Loucy (cell line): ENCODE measurements around the gene FHAD1.

Source experiments
- H2AFZ ChIP-seq: fragments of 200-600 bp; sonication (generic); 2 replicates; pipeline ENCODE4 v1.6.0; 2016; ENCODE audit warnings: antibody characterized with exemption, mild to moderate bottlenecking, low read length, moderate library complexity
- H3F3A ChIP-seq: fragments of 200-600 bp; 2 replicates; pipeline ENCODE4 v1.6.0; 2016; ENCODE audit warnings: antibody characterized with exemption, low read depth, mild to moderate bottlenecking
- H3K27me3 ChIP-seq: fragments of 200-600 bp; sonication (generic); 2 replicates; pipeline ENCODE4 v1.6.1; 2014; ENCODE audit warnings: low read length, mild to moderate bottlenecking; ENCODE audit not compliant: insufficient read depth, poor library complexity, severe bottlenecking
- H3K36me3 ChIP-seq: fragments of 200-600 bp; sonication (generic); 2 replicates; pipeline ENCODE4 v1.6.1; 2016; ENCODE audit warnings: low read length; ENCODE audit not compliant: insufficient read depth
- H3K4me1 ChIP-seq: fragments of 200-600 bp; sonication (generic); 2 replicates; pipeline ENCODE4 v1.5.1; 2014; ENCODE audit warnings: low read length, mild to moderate bottlenecking; ENCODE audit not compliant: insufficient read depth, poor library complexity, severe bottlenecking
- H3K4me2 ChIP-seq: fragments of 200-600 bp; sonication (generic); 2 replicates; pipeline ENCODE4 v1.6.0; 2014; ENCODE audit warnings: antibody characterized with exemption, low read length, low read depth, mild to moderate bottlenecking; ENCODE audit not compliant: poor library complexity, severe bottlenecking
- H3K4me3 ChIP-seq: fragments of 200-600 bp; sonication (generic); 2 replicates; pipeline ENCODE4 v1.5.1; 2014; ENCODE audit warnings: low read length, mild to moderate bottlenecking, mixed read lengths; ENCODE audit not compliant: poor library complexity, severe bottlenecking
- H3K79me2 ChIP-seq: fragments of 200-600 bp; sonication (generic); 2 replicates; pipeline ENCODE4 v1.6.1; 2014; ENCODE audit warnings: low read length; ENCODE audit not compliant: insufficient read depth
- H3K9ac ChIP-seq: fragments of 200-600 bp; sonication (generic); 2 replicates; pipeline ENCODE4 v1.6.0; 2014; ENCODE audit warnings: mild to moderate bottlenecking, low read depth, low read length, moderate library complexity; ENCODE audit not compliant: poor library complexity, severe bottlenecking
- H3K9me2 ChIP-seq: fragments of 200-600 bp; sonication (generic); replicated peaks from 2 replicates; pipeline ENCODE4 v1.6.1; 2016; ENCODE audit warnings: low read depth, low read length, mixed read lengths
- H3K9me3 ChIP-seq: fragments of 200-600 bp; sonication (generic); 2 replicates; pipeline ENCODE4 v1.6.1; 2014; ENCODE audit warnings: mild to moderate bottlenecking, antibody characterized with exemption, low read length, low read depth; ENCODE audit not compliant: insufficient read depth
- H4K20me1 ChIP-seq: fragments of 200-600 bp; sonication (generic); 2 replicates; pipeline ENCODE4 v1.6.0; 2014; ENCODE audit warnings: antibody characterized with exemption, low read length, mild to moderate bottlenecking; ENCODE audit not compliant: insufficient read depth, poor library complexity, severe bottlenecking
- EZH2phosphoT487 ChIP-seq: fragments of 200-600 bp; IDR thresholded peaks from 2 replicates; pipeline ENCODE4 v1.6.1; 2018; ENCODE audit warnings: antibody characterized with exemption, mild to moderate bottlenecking, moderate library complexity, borderline replicate concordance
- TF ChIP-seq, protein P1 (sequence below): fragments of 200-600 bp; sonication (generic); conservative IDR thresholded peaks from 2 replicates; pipeline ENCODE4 v1.5.1; 2014; ENCODE audit warnings: mild to moderate bottlenecking, antibody characterized with exemption, low read length

FHAD1 gene

DNA sequence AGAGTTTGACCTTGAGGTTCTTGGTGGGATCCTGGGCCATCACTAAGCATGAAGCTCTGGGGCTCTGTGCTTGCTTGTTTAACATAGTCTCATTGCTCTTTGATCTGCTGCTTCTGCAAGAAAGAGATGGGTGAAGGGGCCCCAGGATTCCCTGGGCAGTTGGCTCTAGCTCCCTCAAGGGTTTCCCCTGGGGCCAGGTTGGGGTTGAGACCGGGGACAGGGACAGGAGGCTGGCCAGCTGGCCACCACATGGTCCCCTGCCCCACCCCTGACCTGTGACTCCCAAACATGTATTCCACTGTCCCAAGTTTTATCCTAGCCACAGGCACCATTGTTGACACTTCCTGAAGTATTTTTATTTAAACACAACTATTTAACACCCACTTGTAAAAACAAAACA, 69.5 kb downstream of the FHAD1 start:
- Histone ChIP-seq H3K4me2 (no peak overlapping the region), H3K9ac (no peak overlapping the region), H3K27me3 (no peaks in the 10 kb centered on the region), H3K36me3 (no peaks in the 10 kb centered on the region), H3K9me3 (peaks cover 5% of the 10 kb centered on the region; the same call in 1 of the 2 replicates), H2AFZ (no peak overlapping the region), H3K4me1 (no peaks in the 10 kb centered on the region), H3K4me3 (no peak overlapping the region), H3F3A (no peaks in the 10 kb centered on the region), H3K9me2 (no peaks in the 10 kb centered on the region), H4K20me1 (no peaks in the 10 kb centered on the region), H3K79me2 (no peaks in the 10 kb centered on the region)
- TF ChIP-seq, protein P1, sequence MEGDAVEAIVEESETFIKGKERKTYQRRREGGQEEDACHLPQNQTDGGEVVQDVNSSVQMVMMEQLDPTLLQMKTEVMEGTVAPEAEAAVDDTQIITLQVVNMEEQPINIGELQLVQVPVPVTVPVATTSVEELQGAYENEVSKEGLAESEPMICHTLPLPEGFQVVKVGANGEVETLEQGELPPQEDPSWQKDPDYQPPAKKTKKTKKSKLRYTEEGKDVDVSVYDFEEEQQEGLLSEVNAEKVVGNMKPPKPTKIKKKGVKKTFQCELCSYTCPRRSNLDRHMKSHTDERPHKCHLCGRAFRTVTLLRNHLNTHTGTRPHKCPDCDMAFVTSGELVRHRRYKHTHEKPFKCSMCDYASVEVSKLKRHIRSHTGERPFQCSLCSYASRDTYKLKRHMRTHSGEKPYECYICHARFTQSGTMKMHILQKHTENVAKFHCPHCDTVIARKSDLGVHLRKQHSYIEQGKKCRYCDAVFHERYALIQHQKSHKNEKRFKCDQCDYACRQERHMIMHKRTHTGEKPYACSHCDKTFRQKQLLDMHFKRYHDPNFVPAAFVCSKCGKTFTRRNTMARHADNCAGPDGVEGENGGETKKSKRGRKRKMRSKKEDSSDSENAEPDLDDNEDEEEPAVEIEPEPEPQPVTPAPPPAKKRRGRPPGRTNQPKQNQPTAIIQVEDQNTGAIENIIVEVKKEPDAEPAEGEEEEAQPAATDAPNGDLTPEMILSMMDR, result no peak
- TF ChIP-seq EZH2phosphoT487, result no peak

DNA sequence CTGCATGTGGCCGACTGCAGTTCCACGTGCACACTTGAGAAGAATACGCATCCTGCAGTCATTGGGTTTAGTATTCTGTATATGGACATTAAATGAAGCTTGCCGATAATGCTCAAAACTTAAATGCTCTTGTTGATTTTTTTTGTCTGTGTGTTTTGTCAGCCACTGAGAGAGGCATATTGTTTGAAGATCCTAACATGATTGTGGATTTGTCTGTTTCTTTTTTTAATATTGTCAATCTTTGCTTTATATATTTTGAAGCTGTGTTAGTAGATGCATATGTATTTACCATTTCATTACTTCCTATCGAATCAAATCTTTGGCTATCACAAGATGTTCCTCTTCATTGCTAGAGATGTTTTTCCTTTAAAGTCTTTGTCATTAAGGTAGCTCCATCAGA, 73.2 kb downstream of the FHAD1 start:
- Histone ChIP-seq H3K4me1 (no peaks in the 10 kb centered on the region), H2AFZ (no peak overlapping the region), H3K4me2 (no peak overlapping the region), H3K9me2 (no peaks in the 10 kb centered on the region), H3F3A (no peaks in the 10 kb centered on the region), H3K9ac (no peak overlapping the region), H3K36me3 (no peaks in the 10 kb centered on the region), H3K79me2 (no peaks in the 10 kb centered on the region), H3K9me3 (peaks cover 5% of the 10 kb centered on the region; the same call in 1 of the 2 replicates), H3K27me3 (no peaks in the 10 kb centered on the region), H4K20me1 (no peaks in the 10 kb centered on the region), H3K4me3 (no peak overlapping the region)
- no peak for TF ChIP-seq EZH2phosphoT487
- TF ChIP-seq, protein P1, result no peak

DNA sequence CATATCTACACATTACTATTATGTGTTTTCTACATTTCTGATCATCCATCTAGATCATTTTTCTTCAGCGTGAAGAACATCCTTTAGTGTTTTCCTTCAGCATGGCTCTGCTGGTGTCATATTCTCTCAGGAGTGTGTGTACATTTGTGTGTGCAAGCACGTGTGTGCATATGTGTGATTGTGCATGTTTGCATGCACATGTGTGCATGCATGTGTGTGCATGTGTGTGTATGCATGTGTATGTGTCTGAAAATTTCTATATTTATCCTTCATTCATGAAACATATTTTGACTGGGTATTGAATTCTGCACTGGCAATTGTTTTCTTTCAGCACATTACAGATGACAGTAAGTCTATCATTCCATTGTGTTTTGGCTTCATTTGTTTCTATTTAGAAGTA, 74.6 kb downstream of the FHAD1 start:
- Histone ChIP-seq H3K4me1 (no peaks in the 10 kb centered on the region), H3K4me3 (no peak overlapping the region), H3K9me2 (no peaks in the 10 kb centered on the region), H3F3A (no peaks in the 10 kb centered on the region), H2AFZ (no peak overlapping the region), H4K20me1 (no peaks in the 10 kb centered on the region), H3K27me3 (no peaks in the 10 kb centered on the region), H3K4me2 (no peak overlapping the region), H3K79me2 (no peaks in the 10 kb centered on the region), H3K9me3 (peaks cover 5% of the 10 kb centered on the region; the same call in 1 of the 2 replicates), H3K36me3 (no peaks in the 10 kb centered on the region), H3K9ac (no peak overlapping the region)
- TF ChIP-seq EZH2phosphoT487, result no peak
- TF ChIP-seq, protein P1, result no peak
